Cardiac fibroblast (primary cell): ENCODE data around the gene DMRT1.
"Not testable (repeated sequence)": the region's sequence is repeated elsewhere in the genome, so short reads cannot be mapped to it uniquely, and the experiment has no call there.

ENCODE experiments used
- DNase-seq, 2 donors: peaks; one replicate each; pipeline versions ENCODE4 v3.0.0 to v3.0.0-alpha.2; 2010; ENCODE audit warnings: low read depth in 2 of 2
- H3K4me3 ChIP-seq, 2 donors: replicated peaks in 1 of 2; 1 replicate in 1 of 2; 2 replicates in 1 of 2; pipeline ENCODE4 v1.5.1; 2011; ENCODE audit warnings: low read depth in 2 of 2, low read length in 2 of 2, mild to moderate bottlenecking in 2 of 2, moderate library complexity in 1 of 2
- CTCF ChIP-seq: IDR thresholded peaks from one replicate; pipeline ENCODE4 v1.5.1; 2011; ENCODE audit warnings: low read depth, mild to moderate bottlenecking, low read length, inconsistent platforms

DMRT1 gene

GRCh38 chr9:859251-859650, 17.8 kb downstream of the DMRT1 start:
- no peak overlapping the region for H3K4me3 ChIP-seq
- no peak for TF ChIP-seq CTCF
- DNase-seq = no peak

- no peak for DNase-seq
- TF ChIP-seq CTCF = no peak
- no peak overlapping the region for H3K4me3 ChIP-seq
Measured at GRCh38 chr9:860706-861105, 19.2 kb downstream of the DMRT1 start.

GRCh38 chr9:861525-861924, 20.0 kb downstream of the DMRT1 start:
- not testable (repeated sequence) for DNase-seq, H3K4me3 ChIP-seq

GRCh38 chr9:875119-875962, 33.8 kb downstream of the DMRT1 start:
- TF ChIP-seq CTCF = no peak
- DNase-seq = no peak
- H3K4me3 ChIP-seq = no peak overlapping the region

- no peak overlapping the region for H3K4me3 ChIP-seq
- no peak for TF ChIP-seq CTCF
- no peak for DNase-seq
Measured at GRCh38 chr9:876425-876824, 34.9 kb downstream of the DMRT1 start.

- DNase-seq = no peak
- H3K4me3 ChIP-seq = no peak overlapping the region
- no peak for TF ChIP-seq CTCF
Measured at GRCh38 chr9:878239-878638, 36.7 kb downstream of the DMRT1 start.

- no peak for TF ChIP-seq CTCF
- no peak for DNase-seq
- no peak overlapping the region for H3K4me3 ChIP-seq
Measured at GRCh38 chr9:880725-881124, 39.2 kb downstream of the DMRT1 start.
